T-helper 2 cell (primary cell): ENCODE results near the gene ALOX15.
A peak's percentile ranks its signal among the peaks of the same experiment; 100 is the strongest.
"Not testable (repeated sequence)": the region's sequence is repeated elsewhere in the genome, so short reads cannot be mapped to it uniquely, and the experiment has no call there.

Experiments
- DNase-seq, 5 experiments: peaks; one replicate each; pipeline versions ENCODE4 v3.0.0 to v3.0.0-alpha.2; 2012 to 2022

The ALOX15 gene

DNA sequence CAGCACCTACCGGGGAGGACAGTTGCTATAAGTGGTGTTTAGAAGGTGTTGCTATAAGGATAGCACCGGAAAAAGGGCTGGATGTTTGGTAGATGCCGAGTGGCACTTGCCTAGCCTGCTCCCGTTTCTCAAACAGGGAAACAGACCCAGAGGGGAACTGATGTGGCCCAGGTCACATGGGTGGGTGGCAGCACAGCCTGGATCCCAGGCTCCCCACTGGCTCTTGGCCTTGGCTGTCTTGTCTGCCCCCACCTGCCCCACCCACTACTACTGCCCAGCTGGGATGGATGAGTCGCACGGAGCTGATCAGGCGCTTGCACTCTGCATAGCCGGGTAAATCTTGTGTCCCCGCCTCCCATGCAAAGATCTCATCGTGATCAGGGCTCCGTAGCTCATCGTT lies 49.9 kb downstream of the ALOX15 start:
- DNase-seq, result no peak

DNA sequence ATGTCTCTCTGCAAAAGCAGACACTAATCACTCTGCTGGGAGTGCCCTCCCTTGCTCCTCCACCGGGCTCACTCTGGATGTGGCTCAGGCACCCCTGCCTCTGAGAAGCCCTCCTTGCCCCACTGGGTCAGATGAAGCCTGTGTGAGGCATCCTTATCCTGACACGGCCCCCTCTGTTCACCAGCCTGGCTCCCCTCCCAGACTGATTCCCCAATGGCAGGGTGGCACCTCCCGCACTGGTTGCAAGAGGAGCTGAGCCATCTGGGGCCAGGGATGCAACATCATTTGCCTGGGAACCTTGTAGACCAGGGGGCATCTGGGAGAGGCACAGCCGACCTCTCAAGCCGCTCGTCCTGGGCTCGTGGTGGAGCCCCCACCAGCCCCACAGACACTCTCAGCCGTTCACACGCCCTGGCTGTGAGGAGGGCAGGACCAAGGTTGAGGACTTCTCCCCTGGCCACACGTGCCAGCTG lies 50.5 kb downstream of the ALOX15 start:
- no peak for DNase-seq

DNA sequence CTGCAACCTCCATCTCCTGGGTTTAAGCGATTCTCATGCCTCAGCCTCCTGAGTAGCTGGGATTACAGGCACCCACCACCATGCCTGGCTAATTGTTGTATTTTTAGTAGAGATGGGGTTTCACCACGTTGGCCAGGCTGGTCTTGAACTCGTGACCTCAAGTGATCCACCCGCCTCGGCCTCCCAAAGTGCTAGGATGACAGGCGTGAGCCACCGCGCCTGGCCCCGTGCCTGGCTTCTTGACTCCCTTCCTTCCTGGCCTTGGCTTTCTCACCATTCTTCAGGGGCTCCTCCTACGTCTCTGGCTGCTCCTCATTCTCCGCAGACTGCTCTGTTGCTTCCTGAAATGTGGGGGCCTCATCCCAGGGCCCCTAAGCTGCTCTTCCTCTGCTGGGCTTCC lies 51.4 kb downstream of the ALOX15 start:
- DNase-seq, result not testable (repeated sequence)

DNA sequence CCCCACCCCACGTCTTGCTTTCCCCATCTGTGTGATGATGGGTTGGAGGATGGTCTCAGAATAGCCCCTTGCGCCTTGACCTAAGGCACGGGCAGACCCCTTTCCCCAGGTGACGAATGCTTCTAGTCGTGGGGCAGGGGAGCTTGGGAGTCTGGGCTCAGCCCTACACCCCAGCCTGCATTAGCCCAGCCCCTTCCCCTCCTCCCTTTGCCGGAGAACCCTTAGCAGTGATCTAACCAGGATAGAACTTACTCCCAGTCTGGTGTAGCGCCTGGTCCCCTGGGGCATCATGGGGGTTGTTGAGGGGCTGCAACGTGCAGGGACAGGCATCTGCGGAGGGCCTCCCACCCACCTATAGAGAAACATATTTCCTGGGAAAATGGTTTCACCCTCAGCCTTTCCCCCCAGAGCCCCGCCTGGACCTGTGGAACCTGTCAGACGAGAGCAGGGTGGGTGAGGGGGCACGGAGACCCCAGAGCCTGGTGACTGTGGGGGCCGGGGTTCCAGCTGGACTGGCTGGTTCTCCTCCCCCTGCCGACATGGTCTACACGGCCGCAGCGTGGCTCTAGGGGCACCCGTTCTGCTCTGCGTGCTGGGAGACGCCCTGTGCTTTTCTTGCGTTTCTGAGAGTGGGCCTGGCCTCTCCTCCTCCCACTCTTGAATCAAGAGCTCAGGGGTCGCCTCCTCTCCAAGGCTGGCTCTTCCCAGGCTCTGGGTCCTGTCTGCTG lies 52.4 kb downstream of the ALOX15 start:
- DNase-seq, result no peak

DNA sequence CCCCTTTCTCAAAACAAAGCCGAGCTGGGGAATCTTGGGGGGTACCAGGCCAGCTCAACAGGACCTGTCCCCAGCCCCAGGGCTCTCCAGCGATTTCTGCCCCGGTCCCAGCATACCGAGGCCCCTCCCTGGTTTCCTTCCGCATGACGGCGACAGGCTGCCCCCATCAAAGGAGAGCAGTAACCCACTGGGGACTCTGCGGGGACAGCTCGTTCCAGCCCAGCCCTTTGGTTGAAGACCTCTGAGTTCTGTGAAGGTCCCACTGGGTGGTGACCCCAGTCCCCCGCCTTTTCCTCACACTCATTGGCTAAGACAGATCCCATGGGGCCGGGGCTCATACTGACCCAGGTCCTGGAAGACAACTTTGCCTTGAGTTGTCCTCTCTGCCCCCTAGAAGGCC lies 53.1 kb downstream of the ALOX15 start:
- no peak for DNase-seq

DNA sequence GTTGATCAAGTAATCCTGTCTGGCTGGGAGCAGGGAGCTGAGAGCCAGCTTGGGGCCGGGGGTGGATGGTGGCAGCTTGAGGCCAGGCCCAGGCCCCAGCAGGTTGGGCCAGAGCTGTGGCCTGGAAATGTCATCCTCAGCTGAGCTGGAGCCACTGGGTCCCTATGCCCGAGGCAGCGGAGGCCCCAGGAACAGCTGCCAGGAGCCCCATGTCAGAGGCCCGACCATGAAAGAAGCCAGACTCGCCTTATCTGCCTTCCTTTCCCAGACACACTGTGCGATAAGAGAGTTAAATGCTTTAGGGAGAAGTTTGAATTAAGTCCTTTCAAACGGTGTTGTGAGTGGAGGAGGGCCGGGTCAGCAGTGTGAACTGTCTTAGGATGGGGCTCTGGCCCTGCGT lies 53.7 kb downstream of the ALOX15 start:
- DNase-seq, result no peak

DNA sequence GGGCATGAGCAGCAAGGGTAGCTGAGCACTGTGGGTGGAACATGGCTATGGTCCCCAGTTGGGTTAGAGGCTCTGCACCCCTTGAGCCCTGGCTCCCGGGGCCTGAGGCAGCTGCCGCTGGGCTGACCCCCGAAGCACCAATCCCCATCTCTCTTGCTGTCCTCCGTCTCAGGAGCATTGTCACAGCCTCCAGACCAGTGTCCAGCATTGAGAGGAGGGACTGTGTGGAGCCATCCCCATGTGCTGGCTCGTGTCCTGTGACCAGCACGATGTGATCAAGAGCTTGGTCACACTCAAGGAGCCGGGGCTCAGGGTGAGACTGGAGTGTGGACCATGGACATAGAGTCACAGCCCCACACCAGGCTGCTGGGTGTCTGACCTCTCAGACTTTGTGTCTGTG lies 54.3 kb downstream of the ALOX15 start:
- DNase-seq, result no peak

DNA sequence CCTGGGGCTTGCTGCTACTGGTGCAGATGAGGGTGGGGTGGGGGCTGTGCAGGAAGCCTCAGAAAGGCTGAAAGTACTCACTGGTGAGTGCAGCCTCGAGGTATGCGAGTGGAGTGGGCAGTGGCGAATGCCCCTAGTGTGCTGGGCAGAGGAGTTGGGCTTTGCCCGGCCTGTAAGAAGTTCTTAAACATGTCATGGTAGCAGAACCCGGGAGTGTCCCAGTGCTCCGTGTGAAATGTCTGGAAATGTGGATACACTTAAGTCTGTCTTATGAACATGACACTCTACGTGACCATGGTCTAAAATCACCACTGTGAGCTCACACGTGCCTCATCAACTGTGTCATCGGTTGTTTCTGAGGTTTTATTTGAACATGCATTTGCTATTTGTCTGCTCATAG lies 55.4 kb downstream of the ALOX15 start:
- DNase-seq, result no peak

DNA sequence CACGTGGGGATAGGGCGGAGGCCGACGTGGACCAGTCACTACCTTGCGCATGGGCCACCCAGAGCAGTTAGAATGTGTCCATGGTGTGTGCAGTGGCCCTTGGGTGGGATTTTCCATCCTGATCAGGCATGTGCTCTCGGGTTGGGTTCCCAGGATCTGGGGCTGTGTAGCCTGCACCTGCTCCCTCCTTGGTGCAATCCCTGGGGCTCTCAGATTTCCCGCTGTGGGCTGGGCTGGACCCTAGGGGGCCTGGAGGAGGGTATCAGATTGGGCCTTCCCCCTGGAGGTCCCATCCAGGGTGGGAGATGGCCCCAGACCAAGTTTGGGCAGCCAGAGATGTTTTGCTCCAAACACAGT lies 55.9 kb downstream of the ALOX15 start:
- no peak for DNase-seq

DNA sequence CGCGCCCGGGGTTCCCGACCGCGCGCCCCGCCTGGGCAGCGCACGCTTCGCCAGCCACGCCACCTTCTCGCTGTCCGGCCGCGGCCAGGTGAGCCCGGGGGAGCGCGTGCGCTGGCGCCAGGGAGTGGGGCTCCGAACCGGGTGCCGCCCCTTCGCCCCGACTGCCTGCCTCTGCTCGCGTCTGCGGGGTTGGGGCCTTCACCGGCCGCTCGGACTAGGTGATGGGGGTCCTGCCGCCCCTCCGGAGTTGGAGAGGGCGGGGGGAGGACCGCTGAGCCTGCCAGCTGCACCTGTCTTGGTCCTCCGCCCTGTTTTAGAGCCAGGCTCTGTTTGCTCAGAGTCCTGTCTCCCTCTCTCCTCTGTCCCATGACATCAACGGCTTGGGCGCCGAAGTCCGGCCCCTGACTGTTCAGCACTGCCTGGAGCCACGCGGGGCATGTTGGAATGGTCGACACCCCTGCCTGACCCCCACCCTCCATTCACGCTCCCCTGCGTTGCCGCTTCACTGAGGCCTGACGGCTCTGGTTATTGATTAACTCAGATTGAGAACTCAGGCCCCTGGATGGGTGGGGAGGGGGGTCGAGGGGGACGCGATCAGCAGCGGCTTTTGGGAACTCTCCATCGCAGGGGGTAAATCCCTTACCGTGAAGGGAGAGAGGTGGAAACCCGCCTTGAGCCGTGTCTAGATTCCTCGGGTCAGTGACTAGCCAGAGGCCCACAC lies 56.4 kb downstream of the ALOX15 start:
- DNase-seq, result no peak

DNA sequence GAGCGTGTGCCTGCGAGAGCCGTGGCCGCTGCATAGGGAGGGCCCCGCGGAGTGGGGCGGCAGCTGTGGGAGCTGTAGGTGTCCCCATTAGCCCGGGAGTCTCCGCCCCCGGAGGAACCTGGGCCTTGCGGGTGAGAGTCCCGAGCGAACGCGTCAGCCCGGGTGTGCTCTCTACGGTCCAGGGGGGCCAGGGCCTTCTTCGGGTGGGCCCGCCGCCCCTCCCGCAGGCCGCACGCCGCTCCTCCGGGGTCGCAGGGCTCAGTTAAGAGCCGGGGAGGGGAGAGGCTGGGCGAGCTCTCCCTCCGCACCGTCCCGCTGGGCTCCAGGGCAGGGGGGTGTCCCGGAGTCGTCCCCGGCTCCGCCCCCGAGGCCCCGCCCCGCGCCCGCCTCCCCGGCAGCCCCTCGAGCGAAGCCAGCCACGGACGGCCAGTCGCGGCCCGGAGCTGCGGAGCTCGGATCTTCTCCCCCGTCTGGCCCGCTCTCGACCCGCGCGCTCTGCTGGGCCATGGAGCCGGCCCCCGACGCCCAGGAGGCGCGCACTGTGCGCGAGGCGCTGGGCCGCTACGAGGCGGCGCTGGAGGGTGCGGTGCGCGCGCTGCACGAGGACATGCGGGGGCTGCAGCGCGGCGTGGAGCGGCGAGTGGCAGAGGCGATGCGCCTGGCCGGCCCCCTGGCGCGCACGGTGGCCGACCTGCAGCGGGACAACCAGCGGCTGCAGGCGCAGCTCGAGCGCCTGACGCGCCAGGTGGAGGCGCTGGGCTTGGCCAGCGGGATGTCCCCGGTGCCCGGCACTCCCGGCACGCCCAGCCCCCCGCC lies 57.2 kb downstream of the ALOX15 start, which contains the start of gene SMTNL2:
TSS of gene SMTNL2 (plus strand) at position 429 of the 816 bp plus-strand sequence. CDS start at position 506, 77 bp downstream.
- DNase-seq, result peak in 1 of 5 experiments; percentile 13

DNA sequence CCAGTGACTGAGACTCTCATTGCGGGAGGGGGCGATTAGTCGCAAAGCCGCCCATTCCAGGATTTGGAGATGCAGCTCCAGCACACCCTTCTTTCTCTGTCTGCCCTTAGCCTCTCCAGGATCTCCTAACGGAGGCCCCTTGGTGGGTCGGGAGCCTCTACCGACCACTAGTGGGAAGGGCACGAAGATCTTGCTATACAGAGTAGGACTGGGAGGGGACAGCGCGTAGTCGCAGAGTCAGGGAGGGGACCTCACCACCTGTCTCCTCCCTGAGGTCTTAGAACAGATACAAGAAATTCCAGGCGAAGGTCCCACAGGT lies 57.7 kb downstream of the ALOX15 start:
- DNase-seq, result no peak

DNA sequence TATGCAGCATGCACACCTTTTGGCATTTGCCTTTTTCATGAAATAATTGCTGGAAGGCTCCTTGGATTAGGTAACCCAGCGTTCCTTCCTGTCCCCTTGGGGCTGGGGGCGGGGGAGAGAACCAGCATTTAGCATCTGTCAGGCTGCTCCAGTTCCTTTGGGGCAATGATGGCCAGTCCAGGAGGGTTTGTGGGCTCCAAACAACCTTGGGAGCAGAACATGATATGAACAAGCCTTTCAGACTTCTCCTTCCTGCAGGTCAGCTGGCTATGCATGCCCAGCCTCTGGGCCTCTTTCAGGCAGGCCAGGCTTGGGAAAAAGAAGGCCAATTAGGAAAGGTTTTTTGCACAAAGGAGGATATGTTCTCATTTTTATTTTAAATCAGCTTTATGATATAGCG lies 58.3 kb downstream of the ALOX15 start:
- DNase-seq, result no peak

DNA sequence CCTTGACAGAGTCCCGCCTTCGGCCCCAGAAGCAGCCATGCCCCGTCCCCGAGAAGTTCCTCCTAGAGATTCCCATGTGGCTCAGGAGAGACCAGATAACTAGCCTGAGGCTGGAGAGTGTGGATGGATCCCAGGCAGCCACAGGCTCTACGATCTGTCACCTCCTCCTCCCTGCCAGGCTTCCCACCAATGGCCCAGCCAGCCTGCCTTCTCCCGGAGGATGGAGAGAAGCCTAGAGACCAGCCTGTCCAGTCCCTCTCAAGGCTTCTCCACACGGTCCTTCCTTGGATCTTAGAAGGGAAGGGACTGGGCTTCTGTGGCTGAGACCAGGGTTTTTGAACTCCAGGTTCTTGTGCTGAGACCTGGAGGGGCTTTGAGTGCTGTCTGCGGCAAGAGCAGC lies 58.8 kb downstream of the ALOX15 start:
- no peak for DNase-seq

DNA sequence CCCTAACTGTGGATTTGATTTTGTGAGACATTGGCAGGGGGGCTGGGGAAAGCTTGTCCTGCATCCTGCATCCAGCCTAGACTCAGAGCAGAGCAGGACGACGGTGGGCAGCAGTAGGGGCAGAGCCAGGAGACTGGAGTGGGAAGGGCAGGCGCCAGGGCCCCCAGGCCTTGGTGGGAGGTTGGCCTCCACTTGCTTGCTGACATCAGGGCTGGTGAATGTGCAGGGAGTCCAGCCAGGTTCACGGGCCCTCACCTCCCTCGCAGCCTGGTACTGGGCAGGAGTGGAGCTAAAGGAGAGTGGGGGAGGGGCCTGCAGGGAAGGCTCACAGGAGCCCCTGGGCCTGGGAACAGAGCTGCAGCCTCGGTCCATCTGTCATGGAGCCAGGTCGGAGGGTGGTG lies 59.4 kb downstream of the ALOX15 start:
- DNase-seq, result no peak
